Stimulated activated CD8-positive, alpha-beta memory T cell treated with anti-CD3 and anti-CD28 coated beads, Interleukin-4, amount 100 ng/mL, for 4 hours (primary cell): ENCODE measurements around the gene PTK7.

Experiments
- DNase-seq, 2 donors: peaks; one replicate each; pipeline ENCODE4 v3.0.0-alpha.2; 2020; ENCODE audit warnings: low read depth in 2 of 2, low spot score in 1 of 2

PTK7 gene

GRCh38 chr6:43178951-43179830, 103.1 kb downstream of the PTK7 start:
- DNase-seq: no peak

GRCh38 chr6:43180058-43180457, 103.9 kb downstream of the PTK7 start:
- no peak for DNase-seq

DNA sequence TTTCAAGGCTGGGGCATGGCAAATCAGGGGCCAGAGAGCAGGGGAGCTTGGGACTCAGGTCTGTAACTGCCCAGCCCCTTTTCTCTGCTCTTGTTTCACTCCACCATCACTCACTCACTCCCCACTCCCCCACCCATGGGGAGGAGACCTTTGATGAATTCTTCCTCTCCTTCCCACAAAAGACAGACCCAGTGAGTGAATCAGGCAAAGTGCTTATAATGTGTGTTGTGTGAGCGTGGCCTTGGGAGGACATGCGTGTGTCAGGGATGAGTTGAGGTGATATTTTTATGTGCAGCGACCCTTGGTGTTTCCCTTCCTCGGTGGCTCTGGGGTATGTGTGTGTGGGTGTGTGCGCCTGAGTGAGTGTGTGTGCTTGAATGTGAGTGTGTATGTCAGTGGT, 104.9 kb downstream of the PTK7 start:
- DNase-seq: no peak

GRCh38 chr6:43181621-43181941, 105.5 kb downstream of the PTK7 start:
- DNase-seq: no peak

DNA sequence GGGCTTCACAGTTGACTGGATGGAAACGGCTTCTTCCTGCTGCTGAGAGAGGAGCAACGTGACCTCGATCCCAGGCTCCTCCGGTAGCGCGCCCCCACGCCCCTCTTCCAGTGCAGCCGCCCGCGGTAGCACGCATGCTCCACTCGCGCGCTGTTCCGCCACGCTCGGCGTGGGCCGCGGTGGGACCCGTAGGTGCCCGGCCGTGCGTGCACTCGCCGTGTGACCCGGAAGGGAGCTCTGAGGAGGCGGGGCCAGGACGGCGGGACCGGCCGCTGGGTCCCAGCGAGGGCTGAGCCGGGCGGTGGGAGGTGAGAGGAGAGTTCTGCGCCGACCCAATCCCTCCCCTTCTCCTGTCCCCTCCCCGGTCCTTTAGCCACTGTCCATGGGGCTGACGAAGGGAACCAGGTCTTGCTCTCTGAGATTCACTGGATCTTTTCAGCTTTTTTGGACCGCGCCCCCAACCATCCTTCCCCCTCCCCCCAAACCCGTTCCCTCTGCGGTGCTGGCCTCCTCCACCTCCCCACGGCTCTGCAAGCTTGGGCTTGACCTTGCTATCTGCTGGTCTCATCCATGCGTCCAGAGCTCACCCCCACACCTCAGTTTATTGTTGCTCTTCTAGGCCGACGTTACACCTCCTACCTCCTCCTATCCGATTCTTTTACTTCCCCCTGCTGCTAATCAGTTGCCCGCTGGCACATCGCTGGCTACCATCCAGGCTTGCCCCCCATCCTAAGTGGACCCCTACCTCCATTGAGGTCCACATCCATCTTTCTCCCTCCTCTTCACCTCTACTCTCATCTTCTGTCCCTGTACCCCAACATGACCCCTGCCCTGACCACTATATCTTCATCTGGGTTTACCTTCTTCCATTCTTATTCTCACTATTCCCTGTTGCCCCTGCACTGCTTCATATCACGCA, 106.1 kb downstream of the PTK7 start, which contains the start of gene CUL9:
Gene CUL9, plus strand, starts transcription at position 255 of the 919 bp plus-strand sequence. CDS start 2,115 bp downstream, outside the sequence.
- DNase-seq: peak; percentile 44 to 59

DNA sequence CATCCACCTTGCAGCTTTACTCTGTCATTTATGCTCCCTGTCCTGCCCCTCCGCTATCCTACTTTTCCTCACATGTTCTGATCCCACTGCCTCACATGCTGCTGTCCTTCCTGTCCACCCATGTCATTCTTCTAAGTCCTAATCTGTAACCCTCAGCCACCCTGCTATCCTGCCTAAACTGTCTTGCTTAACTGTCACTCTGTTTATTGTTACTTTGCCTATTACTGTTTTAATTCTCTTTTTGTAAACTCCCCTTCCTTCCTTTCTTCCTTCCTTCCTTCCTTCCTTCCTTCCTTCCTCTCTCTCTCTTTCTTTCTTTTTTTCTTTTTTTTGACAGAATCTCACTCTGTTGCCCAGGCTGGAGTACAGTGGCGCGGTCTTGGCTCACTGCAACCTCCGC, 107.3 kb downstream of the PTK7 start:
- DNase-seq: no peak

GRCh38 chr6:43184268-43184985, 108.3 kb downstream of the PTK7 start:
- DNase-seq: no peak

- no peak for DNase-seq
These were observed 109.4 kb downstream of the PTK7 start for GRCh38 chr6:43185391-43185985.

DNA sequence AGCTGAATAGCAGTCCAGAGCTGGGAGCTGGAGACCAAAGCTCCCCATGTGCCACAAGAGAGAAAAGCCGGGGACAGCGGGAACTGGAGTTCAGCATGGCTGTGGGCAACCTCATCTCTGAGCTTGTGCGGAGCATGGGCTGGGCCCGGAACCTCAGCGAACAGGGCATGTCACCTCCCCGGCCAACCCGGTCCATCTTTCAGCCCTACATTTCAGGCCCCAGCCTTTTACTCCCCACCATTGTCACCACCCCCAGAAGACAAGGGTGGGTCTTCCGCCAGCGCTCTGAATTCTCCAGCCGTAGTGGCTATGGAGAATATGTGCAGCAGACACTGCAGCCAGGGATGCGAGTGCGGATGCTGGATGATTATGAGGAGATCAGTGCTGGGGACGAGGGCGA, 109.9 kb downstream of the PTK7 start:
- DNase-seq: no peak

DNA sequence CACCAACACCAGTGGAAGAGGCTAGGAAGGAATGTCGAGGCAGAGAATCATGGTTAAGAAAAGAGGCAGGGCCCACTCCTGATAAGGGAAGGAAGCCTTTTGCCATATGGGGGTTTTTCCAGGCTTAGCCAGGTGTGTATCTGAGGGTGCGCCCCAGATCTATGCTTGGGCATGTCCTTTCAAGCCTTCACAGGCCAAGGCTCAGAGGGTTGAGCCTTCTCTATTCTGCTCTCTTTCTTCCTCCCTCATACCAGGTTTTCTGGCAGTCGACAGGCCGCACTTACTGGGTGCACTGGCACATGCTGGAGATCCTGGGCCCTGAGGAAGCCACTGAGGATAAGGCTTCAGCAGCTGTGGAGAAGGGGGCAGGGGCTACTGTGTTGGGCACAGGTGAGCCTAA, 110.6 kb downstream of the PTK7 start:
- DNase-seq: no peak

DNA sequence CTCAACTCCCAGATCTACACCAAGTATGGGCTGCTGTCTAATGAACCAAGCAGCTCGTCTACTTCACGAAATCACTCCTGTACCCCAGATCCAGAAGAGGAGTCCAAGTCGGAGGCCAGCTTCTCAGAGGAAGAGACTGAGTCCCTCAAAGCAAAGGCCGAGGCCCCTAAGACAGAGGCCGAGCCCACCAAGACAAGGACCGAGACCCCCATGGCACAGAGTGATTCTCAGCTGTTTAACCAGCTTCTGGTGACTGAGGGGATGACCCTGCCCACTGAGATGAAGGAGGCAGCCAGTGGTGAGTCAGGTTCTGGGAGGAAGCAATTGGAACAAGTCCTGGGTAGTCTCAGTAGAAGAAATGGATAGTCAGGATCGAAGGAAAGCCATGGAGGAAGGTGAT, 111.7 kb downstream of the PTK7 start:
- no peak for DNase-seq

DNA sequence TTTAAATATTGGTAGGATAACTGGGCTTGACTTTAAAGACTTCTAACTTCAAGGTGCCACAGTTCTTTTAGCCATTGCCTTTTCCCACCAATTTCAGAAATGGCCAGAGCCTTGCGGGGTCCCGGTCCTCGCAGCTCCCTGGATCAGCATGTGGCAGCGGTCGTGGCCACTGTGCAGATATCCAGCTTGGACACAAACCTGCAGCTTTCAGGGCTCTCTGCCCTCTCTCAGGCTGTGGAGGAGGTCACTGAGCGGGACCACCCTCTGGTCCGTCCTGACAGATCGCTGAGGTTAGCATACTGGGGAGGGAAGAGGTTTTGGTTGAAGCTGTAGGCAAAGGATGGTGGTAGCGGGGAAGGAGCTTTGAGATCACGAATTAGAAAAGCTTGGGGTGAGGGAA, 112.3 kb downstream of the PTK7 start:
- no peak for DNase-seq

- DNase-seq: no peak
These were observed 113.7 kb downstream of the PTK7 start for GRCh38 chr6:43189776-43190304.

- DNase-seq: no peak
These were observed 116.8 kb downstream of the PTK7 start for GRCh38 chr6:43192911-43193310.

DNA sequence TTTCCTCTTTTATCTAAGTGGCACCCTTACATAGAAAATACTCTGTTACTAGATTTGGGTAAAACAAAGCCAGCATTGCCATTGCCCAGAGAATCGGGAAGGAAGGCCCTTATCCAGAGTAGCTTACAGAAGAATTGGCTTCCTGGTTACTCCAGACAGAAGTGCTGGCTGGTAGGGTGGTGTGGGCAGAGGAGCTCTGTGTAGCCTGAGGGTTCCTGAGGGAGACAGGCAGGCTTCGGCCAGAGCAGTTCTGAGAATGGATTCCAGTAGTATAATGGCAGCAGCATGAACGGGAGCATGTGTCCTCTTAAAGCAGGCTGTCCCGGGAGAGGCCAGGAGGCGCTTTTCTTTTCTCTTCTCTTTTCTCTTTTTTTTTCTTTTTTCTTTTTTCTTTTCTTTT, 117.8 kb downstream of the PTK7 start:
- DNase-seq: no peak

- DNase-seq: no peak
These were observed 120.2 kb downstream of the PTK7 start for GRCh38 chr6:43196337-43196736.

DNA sequence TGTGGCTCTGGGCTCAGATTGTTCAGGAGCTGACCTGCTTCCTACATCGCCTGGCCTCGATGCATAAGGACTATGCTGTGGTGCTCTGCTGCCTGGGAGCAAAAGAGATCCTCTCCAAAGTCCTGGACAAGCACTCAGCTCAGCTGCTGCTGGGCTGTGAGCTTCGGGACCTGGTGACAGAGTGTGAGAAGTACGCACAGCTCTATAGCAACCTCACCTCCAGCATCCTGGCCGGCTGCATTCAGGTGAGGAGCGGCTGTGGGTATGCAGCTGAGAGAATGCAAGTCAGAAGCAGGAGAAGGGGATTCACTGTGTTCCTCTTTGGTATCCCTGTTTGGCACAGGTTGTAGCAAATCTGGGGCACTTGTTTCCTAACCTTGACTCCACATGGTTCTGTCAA, 123.8 kb downstream of the PTK7 start:
- DNase-seq: no peak

DNA sequence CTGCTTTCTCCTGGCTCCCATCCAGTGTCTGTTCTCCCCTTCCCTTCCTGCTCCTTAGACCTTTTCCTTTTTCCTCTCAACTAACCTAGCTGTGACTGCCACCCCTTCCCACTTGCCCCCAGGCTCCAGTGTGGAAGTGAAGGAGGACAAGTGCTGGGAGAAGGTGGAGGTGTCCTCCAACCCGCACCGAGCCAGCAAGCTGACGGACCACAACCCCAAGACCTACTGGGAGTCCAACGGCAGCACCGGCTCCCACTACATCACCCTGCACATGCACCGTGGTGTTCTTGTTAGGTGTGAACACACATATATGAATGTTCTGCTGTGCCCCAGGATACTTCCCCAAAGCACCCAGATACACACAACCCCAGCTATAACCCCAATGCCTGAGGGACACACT, 124.4 kb downstream of the PTK7 start:
- DNase-seq: no peak

DNA sequence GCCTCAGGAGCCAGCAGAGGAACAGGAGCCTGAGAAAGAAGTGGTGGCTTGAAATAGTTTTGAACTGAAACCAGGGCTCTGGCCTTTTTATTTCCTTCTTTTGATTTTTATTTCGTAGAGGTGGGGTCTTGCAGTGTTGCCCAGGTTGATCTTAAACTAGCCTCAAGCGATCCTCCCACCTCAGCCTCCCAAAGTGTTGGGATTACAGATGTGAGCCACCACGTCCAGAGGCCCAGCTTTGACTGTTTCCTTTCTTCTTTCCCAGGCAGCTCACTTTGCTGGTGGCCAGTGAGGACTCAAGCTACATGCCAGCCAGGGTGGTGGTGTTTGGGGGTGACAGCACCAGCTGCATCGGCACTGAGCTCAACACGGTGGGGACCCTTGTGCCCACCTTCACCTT, 126.3 kb downstream of the PTK7 start:
- DNase-seq: no peak

GRCh38 chr6:43203029-43203717, 127.1 kb downstream of the PTK7 start:
- no peak for DNase-seq
